Pancreas (tissue), 10 donors: Measurements from ENCODE around the gene KPTN. TPM values are rescaled to one million over a fixed set of nuclear protein-coding genes. Genes with fewer than 3 reads are reported as not detected.
A peak's percentile ranks its signal among the peaks of the same experiment; 100 is the strongest.

Experiments
- ATAC-seq, 4 donors: fragments of 200-7000 bp; cut with Tn5 transposase; one replicate each; pipeline versions ENCODE4 v1.8.0 to v1.9.1; 2020; ENCODE audit warnings: mild to moderate bottlenecking in 4 of 4, moderate library complexity in 4 of 4
- DNase-seq, 6 donors: peaks; one replicate each; pipeline ENCODE4 v3.0.0-alpha.2; 2020
- FAIRE-seq: peaks from 2 replicates; lab custom pipeline; 2012; peaks lifted over from hg19 to GRCh38; lab: Jason Lieb, UNC
- H3K27ac ChIP-seq, 4 donors: fragments of 200-600 bp; sonication (generic); 1 replicate in 3 of 4; 2 replicates in 1 of 4; pipeline versions ENCODE4 v1.5.0 to v1.8.0; 2020
- H3K27me3 ChIP-seq, 4 donors: fragments of 200-600 bp; one replicate each; pipeline ENCODE4 v1.8.0; 2021
- H3K36me3 ChIP-seq, 3 donors: fragments of 200-600 bp; sonication (generic) in 1 of 3; one replicate each; pipeline versions ENCODE4 v1.5.0 to v1.8.0; 2020 to 2021
- H3K4me1 ChIP-seq, 3 donors: fragments of 200-600 bp; one replicate each; pipeline ENCODE4 v1.8.0; 2021
- H3K4me3 ChIP-seq, 4 donors: fragments of 200-600 bp; sonication (generic) in 2 of 4; one replicate each; pipeline versions ENCODE4 v1.5.0 to v1.8.0; 2020 to 2021
- H3K9me3 ChIP-seq, 4 donors: fragments of 200-600 bp; one replicate each; pipeline ENCODE4 v1.8.0; 2021
- WGBS, 2 donors: extraction: QIAGEN DNeasy Blood & Tissue Kit; methylation state at CpG; one replicate each; pipeline ENCODE4 v1.1.7; 2013; 5-methylcytosine and 5-hydroxymethylcytosine counted together
- intact Hi-C, 3 donors: fragments of 100-400 bp; cut with DNase I; formaldehyde crosslinking; loops; one replicate each; pipeline versions ENCODE4 v1.11.1 to v1.14.2; 2022
- polyA plus RNA-seq, 2 donors: library from polyadenylated mRNA; stranded (reverse); fragments of 200-250 nt; gene quantifications; one replicate each; pipeline ENCODE4 v1.2.3, GENCODE V29; 2013
- total RNA-seq, 6 donors: library from RNA; stranded (reverse); fragmentation: NEBNext Ultra II Directional in 4 of 6; extraction: Animal tissue kit (Norgen Biotek cat#: 25700) in 4 of 6; gene quantifications; one replicate each; pipeline versions ENCODE4 v1.2.1 to v1.2.4, GENCODE V29; 2021 to 2023
- TF ChIP-seq, protein P1 (sequence below), 4 donors: fragments of 200-600 bp; sonication (generic) in 3 of 4; IDR thresholded peaks; one replicate each; pipeline versions ENCODE4 v1.5.0 to v1.8.0; 2021; ENCODE audit warnings: antibody characterized with exemption in 4 of 4
- donor health status: healthy with polysubstance abuse.
- donor health status: DM: no; HTN: no; CAD: no; lungs with moderate emphysema.
- donor health status: DM: no; HTN: no; CAD: no.
- donor health status: control.
- donor health status: control.
- donor health status: Bipolar disorder and iron deficiency.
- donor health status: DM: yes; HTN: yes; CAD: no.
- donor health status: DM: no; HTN: no; CAD: no.
- donor health status: DM: no; HTN: no; CAD: no.
- donor health status: DM: yes; HTN: yes; CAD: no.

The KPTN gene
- total and polyA plus RNA-seq, 8 donors, result 3.0 to 53.3 (median 6.0) TPM

- WGBS, 2 donors, result 54 to 72% methylated on average over 4 of the region's 4 CpGs
- ATAC-seq (no peak), DNase-seq (no peak), FAIRE-seq (no peak)
- Histone ChIP-seq H3K36me3 (no peaks in the 10 kb centered on the region), H3K27ac (no peak overlapping the region), H3K9me3 (no peaks in the 10 kb centered on the region), H3K4me1 (peaks cover 0 to 5% (median 5%) of the 10 kb centered on the region in 3 donors), H3K27me3 (no peaks in the 10 kb centered on the region), H3K4me3 (no peak overlapping the region)
- intact Hi-C loops, result loop anchor here in 2 of 3 donors (5.0 to 10.0 kb wide), 3 partner anchors 81 to 179 kb away; no protein-coding TSS in a partner anchor
- TF ChIP-seq, protein P1, sequence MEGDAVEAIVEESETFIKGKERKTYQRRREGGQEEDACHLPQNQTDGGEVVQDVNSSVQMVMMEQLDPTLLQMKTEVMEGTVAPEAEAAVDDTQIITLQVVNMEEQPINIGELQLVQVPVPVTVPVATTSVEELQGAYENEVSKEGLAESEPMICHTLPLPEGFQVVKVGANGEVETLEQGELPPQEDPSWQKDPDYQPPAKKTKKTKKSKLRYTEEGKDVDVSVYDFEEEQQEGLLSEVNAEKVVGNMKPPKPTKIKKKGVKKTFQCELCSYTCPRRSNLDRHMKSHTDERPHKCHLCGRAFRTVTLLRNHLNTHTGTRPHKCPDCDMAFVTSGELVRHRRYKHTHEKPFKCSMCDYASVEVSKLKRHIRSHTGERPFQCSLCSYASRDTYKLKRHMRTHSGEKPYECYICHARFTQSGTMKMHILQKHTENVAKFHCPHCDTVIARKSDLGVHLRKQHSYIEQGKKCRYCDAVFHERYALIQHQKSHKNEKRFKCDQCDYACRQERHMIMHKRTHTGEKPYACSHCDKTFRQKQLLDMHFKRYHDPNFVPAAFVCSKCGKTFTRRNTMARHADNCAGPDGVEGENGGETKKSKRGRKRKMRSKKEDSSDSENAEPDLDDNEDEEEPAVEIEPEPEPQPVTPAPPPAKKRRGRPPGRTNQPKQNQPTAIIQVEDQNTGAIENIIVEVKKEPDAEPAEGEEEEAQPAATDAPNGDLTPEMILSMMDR (IDR thresholded peaks at IDR 0.05), result no peak
Measured at GRCh38 chr19:47518139-47518538, 34.1 kb upstream of the KPTN start.

- peak; percentile 97 for FAIRE-seq
- Histone ChIP-seq H3K4me1 (peaks cover 19 to 30% (median 29%) of the 10 kb centered on the region in 3 donors), H3K27ac (peak within 1 kb of the TSS; percentile 92 to 97 (median 94)), H3K9me3 (no peaks in the 10 kb centered on the region), H3K27me3 (no peaks in the 10 kb centered on the region), H3K4me3 (peak within 1 kb of the TSS; percentile 80 to 95 (median 92)), H3K36me3 (no peaks in the 10 kb centered on the region)
- intact Hi-C loops, result loop anchor here in 2 of 3 donors (5.0 to 10.0 kb wide), 3 partner anchors 78 to 182 kb away; no protein-coding TSS in a partner anchor
- WGBS, 2 donors, result 0 to 1% methylated on average over 69 to 78 of the region's 78 CpGs
- DNase-seq, result peak; percentile 99 to 100 (median 100)
- ATAC-seq, result peak; percentile 89 to 94 (median 90)
- TF ChIP-seq, protein P1 (IDR thresholded peaks at IDR 0.05), result no peak
Measured at GRCh38 chr19:47514869-47515588, 31.0 kb upstream of the KPTN start, which contains the start of gene NAPA. Gene NAPA (minus strand): TSS chr19:47515063. CDS start chr19:47514940, 123 bp downstream.

DNA sequence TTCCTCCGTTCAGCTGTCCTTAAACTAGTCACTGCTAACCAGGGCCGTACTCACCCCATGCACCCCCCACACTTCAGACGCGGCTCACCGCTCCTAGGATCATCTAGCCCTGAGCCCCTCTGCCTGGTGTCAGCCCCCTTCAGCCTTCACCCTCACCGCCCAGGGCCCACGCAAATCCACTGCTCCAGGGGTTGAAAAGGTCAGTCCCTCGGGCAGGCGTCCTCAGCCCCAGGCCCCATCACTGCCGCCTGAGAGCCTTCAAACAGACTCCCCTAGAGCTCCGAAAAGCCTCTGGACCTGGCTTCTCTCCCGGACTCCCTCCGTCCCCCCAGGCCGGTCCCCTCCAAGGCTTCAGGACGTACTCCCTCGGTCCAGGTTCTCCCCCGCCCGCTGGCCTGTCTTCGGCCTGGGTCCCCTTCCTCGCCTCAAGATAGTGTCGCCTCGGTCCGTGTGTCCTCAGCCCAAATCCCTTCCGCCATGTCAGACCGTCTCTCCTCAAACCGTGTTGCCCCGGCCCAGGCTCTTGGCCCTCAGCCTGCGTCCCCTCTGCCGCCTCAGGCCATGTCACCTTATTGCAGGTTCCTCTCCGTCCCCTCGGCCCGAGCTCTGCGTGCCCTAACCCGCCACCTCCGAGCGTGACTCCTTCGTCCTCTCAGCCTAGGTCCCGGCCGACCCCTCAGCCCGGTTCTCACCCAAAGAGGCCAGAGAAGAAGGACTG is 30.3 kb upstream of the KPTN start:
- peak overlapping the region; percentile 92 to 97 (median 94) for H3K27ac ChIP-seq
- intact Hi-C loops, result loop anchor here in 1 of 3 donors (10.0 kb wide), 1 partner anchor 80 kb away; no protein-coding TSS in a partner anchor
- 1% methylated on average over 40 of the region's 40 CpGs for WGBS, 2 donors
- ATAC-seq (no peak), DNase-seq (no peak), FAIRE-seq (no peak)
- TF ChIP-seq, protein P1 (IDR thresholded peaks at IDR 0.05), result no peak
- H3K27me3 ChIP-seq, result no peaks in the 10 kb centered on the region
- peaks cover 26 to 37% (median 36%) of the 10 kb centered on the region in 3 donors for H3K4me1 ChIP-seq
- no peaks in the 10 kb centered on the region for H3K36me3 ChIP-seq
- H3K4me3 ChIP-seq, result peak overlapping the region; percentile 80 to 95 (median 92)
- H3K9me3 ChIP-seq, result no peaks in the 10 kb centered on the region

- WGBS, 2 donors, result 8 to 13% methylated on average over 8 of the region's 8 CpGs
- H3K4me1 ChIP-seq, result peaks cover 39 to 50% (median 47%) of the 10 kb centered on the region in 3 donors
- TF ChIP-seq, protein P1 (IDR thresholded peaks at IDR 0.05), result no peak
Measured at GRCh38 chr19:47512948-47513319, 28.9 kb upstream of the KPTN start.

More at GRCh38 chr19:47512948-47513319, 28.9 kb upstream of the KPTN start:
- Histone ChIP-seq H3K9me3 (no peaks in the 10 kb centered on the region), H3K36me3 (no peaks in the 10 kb centered on the region), H3K27me3 (no peaks in the 10 kb centered on the region), H3K4me3 (peak overlapping the region in 3 of 4 donors; percentile 12 to 90 (median 80)), H3K27ac (peak overlapping the region; percentile 62 to 95 (median 81))
- FAIRE-seq (no peak), DNase-seq (no peak), ATAC-seq (no peak)
- intact Hi-C loops, result loop anchor here in 1 of 3 donors (10.0 kb wide), 1 partner anchor 78 kb away; no protein-coding TSS in a partner anchor
